GM19467 (cell line): ENCODE measurements around the gene NPIPB6.

ENCODE experiments used
- ATAC-seq: cut with Tn5 transposase; IDR thresholded peaks from one replicate; pipeline ENCODE4 v1.9.1; 2021; ENCODE audit warnings: mild to moderate bottlenecking, moderate library complexity; ENCODE audit not compliant: unreplicated experiment

NPIPB6 gene

DNA sequence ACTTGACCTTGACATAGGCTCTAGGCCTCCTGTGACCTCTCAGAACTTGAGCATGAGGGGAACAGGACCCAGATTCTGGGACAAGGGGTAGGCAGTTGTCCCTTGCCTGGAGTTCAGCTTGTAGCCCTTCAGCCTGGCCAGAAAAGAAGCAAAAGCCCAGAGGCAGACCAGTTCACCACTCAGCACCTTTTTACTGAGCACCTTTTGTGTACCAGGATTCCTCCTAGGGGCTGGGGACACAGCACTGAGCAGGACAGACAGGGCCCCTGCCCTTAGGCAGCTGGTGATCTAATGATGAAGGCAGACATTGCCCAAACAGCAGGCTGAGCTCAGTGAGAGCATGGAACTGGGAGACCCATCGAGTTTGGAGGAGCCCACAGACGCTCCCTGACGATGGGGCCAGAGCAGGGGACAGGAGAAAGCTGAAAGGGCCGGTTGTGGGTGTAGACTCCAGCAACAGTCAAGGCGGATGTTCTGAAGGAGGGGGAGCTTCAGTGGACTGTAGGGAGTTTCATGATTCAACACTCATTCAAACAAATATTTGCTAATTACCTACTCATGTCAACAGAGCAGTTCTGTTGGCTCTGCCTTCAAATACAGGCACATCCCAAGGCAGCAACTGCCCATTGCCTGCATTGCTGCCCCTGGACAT, 38.9 kb downstream of the NPIPB6 start:
- no peak for ATAC-seq

DNA sequence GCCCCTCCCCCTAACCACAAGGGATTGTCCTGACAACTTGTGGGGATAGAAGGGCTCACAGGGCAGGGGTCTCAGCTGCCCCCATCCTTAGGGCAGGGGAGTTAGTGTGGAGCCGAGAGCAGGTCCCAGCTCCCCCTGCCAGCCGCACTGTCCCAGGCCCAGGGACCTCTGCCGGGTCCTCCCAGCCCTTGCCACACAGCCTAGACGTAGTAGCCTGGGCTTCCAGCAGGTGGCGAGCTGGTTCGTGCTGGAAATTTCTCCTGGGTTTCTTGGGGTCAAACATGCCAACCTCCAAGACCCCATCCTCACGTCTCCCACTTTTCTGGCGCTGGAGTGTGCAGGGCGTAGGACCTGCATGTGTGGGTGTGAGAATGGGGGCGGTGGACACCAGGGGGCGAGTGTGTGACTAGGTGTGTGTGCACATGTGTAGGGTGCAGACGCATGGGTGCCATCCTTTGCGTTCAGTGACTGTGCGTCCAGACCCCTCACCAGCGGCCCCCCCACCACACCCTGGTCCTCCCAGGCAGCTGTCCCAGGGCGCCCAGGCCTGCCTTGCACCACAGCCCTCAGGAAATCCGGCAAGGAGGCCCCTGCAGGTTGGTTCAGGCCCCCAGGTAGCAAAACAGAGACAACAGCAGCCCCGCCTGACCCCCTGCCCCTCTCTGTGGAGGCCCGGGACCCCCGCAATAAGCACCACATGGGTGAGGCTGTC, 41.5 kb downstream of the NPIPB6 start:
- ATAC-seq, result no peak

DNA sequence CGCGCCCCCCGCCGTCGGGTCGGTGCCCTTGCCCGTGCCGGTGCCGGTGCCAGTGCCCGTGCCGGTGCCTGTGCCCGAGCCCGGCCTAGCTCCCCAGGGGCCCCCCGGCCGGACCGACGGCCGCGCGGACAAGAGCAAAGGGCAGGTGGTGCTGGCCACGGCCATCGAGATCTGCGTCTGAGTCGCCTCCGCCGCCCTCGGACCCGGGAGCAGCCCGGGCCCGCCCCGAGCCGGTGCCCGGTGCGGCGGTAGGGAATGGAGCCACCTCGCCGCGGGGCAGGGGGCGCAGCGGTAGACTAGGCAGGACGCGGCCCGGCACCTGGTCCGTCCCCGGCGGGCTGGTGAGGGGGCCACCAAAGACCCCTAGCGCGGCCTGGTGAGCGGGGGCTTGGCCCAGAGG, 42.6 kb downstream of the NPIPB6 start:
- no peak for ATAC-seq

DNA sequence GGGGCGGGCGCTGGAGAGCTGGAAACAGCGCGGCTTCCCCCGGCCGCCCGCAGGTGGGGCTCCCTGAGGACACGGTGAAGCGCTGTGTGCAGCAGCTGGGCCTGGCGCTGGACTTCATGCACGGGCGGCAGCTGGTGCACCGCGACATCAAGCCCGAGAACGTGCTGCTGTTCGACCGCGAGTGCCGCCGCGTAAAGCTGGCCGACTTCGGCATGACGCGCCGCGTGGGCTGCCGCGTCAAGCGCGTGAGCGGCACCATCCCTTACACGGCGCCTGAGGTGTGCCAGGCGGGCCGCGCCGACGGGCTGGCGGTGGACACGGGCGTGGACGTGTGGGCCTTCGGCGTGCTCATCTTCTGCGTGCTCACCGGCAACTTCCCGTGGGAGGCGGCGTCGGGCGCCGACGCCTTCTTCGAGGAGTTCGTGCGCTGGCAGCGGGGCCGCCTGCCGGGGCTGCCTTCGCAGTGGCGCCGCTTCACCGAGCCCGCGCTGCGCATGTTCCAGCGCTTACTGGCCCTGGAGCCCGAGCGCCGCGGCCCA, 43.2 kb downstream of the NPIPB6 start:
- ATAC-seq, result no peak

DNA sequence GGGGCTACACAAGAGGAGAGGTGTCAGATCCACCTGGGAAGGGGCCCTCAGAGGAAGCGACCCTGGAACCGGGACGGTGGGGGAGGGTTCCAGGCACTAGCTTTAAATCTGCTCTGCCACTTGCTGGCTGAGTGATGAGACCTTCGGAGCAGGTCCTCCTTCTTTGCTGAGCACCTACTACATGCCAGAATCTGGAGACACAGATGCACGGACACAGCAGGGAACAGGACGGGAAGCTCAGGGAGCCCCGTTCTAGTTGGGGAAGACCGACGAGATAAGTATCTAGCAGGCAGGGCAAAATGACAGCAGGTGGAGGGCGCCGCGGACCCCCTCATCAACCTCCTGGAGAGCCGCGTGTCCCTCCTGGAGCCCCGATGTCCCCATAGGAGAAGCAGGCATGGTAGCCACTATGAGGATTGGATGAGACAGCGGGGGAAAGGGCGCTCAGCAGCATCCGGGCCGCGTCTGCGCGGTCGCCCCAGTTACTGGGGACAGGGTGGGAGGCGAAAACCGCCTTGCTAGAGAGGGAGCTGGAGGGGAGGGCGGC, 43.8 kb downstream of the NPIPB6 start:
- no peak for ATAC-seq

DNA sequence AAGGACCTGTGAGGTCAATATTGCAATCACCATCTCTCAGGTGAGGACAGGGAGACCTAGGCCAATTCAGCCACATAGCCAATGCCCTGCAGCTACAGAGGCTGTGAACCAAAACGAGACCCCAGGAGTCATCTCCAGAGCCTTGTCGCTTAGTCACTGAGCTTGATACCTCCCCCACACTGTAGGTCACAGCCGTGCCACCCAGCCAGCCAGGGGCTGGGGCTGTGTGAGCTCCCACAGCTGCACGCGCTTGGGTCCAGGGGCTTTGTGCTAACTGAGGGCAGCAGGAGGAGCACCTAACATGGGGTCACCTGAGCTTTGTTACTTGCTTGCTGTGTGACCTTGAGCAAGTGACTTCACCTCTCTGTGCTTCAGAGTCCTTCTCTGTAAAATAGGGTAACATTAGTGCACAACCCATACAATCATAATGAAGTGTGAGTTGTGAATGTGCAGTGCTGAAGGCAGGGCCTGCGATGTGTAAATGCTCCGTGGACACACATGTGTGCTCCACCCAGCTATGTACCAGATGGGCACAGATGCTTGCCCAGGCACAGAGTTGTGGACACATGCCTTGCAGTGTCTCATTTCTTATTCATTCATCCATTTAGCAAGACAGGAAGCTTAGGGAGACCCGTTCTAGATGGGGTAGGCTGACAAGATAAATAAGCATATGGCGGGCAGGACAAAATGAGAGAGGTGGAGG, 45.1 kb downstream of the NPIPB6 start:
- no peak for ATAC-seq

DNA sequence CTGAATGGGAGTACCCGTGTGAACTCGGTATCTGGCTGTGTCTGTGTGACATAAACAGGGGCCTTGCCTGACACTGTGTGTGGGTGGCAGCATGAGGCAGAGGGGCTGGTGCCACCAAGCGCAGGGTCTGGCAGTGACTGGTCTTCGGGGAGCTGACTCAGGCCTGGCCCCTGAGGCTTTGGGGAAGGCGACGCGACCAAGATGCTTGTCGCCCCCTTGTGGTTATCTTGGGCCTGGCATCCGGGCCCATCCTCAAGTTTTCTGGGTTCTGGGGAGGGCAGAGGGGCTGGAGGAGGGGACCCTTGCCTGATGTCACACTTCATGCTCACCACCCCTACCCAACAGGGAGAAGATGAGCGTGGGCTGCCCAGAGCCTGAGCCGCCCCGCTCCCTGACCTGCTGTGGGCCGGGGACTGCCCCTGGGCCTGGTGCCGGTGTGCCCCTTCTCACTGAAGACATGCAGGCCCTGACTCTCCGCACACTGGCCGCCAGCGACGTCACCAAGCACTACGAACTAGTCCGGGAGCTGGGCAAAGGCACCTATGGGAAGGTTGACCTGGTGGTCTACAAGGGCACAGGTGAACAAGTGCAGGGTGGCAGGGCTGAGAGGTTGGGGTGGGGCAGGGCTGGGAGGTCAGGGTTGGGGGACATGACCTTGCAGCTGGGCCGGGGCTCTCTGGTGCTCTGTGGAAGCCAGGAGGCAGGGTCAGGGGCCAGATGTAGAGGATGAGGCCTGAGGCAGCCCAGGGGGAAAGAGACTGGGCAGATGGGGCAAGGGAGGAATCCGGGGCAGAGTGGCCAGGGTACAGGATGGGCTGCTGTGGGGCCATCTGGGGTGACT, 46.0 kb downstream of the NPIPB6 start:
- ATAC-seq, result no peak

DNA sequence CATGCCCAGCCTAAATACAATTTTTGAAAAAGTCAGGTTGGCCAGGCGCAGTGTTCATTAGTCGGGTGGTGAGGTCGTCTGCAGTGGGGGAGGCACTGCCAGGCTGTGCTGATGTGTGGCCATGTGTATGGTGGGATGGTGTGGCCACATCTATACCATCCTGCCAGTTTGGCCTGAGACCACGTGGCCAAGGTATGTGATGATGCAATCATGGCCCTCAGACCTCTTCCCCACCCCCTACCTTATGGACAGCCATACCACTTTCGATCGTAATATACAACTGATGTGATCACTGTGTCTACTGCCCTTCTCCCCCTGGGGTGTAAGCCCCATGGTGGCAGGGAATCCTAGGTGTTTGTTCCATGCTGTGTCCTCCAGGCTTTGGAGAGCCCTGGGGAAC, 47.3 kb downstream of the NPIPB6 start:
- ATAC-seq, result no peak

DNA sequence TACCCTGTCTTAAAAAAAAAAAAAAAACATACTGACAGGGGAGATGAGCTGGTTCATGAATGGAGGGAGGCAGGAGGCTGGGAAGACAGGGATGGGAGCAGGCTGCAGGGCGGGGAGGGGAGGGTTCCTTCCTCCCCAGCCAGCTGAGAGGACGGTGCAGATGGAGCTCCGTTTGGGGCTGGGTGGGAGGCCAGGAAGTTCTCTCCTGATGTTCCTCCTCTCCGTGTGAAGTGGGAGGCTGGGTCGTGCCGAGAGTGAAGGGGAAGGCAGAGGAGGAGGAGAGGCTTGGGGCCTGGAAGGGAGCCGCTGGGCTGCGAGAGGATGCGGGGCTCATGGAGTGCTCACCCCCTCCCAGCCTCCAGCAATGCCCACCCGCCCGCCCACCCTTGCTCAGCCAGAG, 49.7 kb downstream of the NPIPB6 start:
- ATAC-seq, result no peak

DNA sequence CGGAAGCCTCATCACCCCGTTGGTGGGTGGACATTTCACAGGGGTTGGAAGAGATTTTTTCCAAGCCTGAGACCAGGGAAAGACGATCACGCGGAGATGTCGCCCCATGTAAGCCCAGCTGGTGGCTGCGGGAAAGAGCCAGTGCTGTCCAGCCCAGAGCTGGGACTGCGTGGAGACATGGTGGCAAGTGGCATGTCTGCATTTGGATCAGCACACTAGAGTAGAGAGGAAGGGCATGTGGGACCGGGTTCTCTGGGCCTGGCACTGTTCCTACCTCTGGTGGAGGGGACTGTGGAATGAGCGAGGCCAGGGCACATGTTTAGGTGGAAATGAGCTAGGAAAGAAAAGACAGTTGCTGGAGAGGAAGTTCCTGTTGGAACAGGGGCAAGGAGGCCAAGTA, 51.0 kb downstream of the NPIPB6 start:
- ATAC-seq, result no peak

DNA sequence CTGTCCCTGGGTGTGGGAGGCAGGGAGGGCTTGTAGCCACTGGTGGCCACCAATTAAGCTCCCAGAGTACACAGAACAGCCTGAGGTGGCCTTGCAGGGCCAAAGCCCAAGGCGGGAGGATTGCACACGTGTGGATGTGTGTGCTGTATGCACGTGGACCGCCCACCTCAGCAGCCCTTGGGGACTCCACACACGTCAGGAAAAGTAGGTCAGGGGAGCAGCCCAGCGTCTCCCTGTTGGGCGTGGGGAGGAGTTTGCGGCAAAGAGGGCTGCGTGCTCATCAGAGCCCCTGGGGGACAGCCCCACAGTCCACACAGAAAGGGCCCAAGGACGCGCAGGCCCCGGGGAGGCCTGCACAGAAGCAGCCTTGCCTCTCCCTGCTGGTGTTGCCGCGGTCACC, 51.4 kb downstream of the NPIPB6 start:
- no peak for ATAC-seq

DNA sequence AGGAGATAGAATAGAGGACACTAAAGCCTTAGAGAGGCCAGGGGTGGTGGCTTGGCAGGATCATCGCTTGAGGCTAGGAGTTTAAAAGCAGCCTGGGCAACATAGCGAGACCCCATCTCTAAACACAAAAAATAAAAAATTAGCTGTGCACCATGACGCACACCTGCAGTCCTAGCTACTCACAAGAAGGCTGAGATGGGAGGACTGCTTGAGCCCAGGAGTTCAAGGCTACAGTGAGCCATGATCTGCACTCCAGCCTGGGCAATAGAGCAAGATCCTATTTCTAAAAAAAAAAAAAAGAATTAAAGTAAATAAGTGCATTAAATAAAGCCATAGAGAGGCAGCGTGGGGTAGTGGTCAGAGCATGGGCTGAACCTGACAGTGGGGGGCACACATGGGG, 51.9 kb downstream of the NPIPB6 start:
- no peak for ATAC-seq

DNA sequence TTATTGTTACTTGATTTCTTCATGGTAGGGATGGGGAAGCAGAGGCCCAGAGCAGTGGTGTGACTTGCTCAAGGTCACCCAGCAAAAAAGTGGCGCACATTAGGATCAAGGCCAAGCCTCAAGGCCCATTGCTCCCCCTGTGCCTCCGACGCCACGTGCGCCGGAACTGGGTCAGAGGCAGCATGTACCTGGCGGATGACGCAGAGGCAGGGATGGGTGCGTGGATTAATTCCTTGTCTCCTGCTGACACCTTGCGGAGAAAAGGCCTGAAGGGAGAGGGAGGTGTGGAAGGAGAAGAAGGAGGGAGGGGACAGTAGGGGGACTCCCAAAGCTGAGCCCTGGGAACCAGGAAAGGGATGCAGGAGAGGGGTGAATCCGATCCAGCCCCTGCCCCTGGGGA, 52.5 kb downstream of the NPIPB6 start:
- ATAC-seq, result no peak

DNA sequence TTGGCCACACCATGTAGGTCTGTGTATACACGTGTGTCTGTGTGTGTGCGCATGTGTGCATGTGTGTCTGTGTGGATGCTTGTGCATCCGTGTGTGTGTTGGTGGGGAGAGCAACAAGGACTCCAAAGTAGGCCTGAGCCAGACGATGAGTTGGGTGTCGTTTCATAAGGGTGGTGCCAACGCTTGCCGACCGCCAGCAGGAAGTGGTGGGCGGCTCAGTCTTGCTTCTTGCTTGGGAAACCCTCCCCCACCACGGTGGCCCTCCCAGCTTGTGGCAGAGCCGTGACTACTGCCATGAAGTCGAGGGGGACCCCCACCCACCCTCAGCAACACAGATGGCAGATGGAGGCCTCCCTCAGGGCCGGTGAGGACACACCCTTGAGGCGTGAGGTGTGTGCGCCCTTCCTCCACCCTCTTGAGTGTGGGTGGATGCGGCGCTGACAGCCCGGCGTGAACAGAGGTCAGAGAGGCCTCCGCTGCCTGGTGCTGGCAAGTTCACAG, 53.4 kb downstream of the NPIPB6 start:
- no peak for ATAC-seq

DNA sequence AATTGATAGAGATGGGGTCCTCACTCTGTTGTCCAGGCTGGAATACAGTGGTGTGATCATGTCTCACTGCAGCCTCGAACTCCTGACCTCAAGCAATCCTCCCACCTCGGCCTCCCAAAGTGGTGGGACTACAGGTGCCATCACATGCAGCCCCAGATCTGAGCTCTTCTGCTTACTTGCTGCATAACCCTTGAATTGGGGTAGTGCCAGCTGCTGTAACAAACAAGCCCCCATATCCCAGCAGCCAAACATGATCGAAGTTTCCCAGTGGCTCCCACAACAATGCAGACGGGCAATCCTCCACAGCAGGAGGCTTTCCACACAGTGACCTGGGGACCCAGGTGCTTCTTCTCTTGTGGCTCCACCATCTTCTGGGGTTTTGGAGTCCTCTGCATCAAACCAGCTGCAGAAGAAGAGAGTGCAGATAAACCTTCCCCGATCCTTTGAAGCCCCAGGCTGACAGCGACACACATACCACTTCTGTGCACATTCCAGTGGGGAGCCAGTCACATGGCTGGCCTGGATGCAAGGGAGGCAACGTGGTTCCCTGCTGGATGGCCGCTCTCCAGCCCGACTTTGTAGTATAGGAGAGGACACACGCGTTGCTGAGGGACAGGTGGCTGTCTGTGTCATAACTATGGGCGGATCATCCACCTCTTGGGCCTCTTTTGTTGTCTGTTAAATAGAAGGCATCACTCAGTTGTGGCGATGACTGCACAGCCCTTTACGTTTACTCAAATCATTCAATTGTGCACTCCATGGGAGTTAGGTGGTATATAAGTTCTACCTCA, 54.3 kb downstream of the NPIPB6 start:
- no peak for ATAC-seq

DNA sequence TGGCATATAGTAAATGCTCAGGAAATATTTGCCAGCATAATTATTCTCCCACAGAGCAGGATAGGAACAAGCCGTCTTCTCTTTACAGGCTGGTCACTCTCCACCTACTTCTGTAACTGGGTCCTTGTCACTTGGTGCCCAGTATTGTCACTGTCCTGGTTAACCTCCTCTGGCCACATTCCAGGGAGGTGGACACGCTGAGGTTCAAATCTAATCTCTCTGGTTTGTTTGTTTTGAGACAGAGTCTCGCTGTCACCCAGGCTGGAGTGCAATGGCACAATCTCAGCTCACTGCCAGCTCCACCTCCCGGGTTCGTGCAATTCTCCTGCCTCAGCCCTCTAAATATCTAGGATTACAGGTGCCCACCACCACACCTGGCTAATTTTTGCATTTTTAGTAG, 55.4 kb downstream of the NPIPB6 start:
- no peak for ATAC-seq

DNA sequence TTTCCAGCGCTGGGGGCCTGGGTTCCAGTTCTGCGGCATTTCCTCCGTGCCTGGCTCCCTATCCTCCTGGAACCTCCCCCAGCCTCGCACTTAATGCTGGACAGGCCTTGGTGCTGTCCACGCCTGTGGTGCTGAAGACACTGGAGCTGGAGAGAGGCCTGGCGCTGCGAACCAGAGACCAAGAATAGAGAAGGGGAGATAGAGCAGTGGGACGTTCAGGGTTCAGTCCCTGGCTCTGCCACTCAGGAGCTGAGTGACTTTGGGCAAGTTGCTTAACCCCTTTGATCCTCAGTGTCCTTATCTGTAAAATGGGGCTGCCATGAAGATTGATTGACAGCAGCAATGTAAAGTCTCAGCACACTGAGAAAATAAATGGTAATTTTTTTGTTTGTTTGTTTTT, 59.1 kb downstream of the NPIPB6 start:
- ATAC-seq, result no peak

DNA sequence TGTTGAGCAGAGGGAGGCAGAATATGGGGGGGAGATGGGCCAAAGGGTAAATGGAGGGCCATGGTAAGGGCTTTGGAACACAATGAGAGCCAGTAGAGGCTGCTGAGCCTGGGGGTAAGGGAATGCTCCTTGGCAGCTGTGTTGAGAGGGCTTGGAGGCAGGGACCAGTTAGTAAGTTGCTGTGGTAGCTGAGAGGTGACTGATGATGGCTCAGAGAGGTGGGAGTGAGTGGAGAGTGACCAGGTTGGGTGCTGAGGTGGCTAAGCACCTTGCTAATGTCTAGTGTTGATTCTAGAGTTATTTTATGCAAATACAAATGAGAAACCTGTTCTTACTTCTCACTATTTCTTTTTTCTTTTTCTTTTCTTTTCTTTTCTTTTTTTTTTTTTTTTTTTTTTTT, 60.2 kb downstream of the NPIPB6 start:
- no peak for ATAC-seq

DNA sequence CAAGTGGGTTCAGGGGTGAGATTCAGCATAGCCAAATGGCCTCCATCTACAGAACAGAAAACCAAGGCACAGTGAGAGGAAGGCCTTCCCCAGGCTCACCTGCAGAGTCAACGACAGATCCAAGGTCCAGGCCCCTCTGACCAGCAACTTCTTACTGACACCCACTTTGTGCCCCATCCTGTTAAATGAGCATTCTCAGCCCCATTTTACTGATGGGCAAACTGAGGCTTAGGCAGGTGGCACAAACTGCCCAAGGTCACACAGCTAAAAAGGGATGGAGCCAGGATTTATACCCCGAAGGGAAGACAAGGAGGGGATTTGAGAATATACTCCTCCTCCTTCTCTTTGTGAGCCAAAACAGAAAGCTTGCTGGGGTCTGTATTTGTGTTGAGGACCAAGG, 61.7 kb downstream of the NPIPB6 start:
- ATAC-seq, result no peak

DNA sequence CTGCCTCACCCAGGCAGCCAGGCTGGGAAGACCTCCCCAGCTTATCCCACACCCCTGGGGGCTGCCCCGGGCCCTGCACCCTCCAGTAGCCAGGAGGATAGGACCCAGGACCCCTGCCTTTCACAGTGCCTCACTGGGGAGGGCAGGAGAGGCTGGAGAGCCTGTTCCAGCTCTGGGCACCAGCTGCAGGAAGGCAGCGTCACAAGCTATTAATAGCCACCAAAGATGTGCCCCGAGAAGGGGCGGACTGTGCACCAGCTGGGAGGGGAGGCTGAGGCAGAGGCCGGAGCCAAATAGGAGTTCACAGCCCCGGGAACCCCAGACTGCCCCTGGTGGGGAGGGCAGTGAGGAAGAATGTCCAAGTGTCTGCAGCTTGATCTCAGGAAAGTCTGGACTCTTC, 62.2 kb downstream of the NPIPB6 start:
- no peak for ATAC-seq
